Stimulated activated naive CD8-positive, alpha-beta T cell treated with anti-CD3 and anti-CD28 coated beads, Interleukin-15, Interleukin-2, amounts not matched to agents 100 ng/mL and 50 ng/mL, for 24 hours (primary cell): Measurements from ENCODE around the gene POLR1F.

Experiments used
- H3K27ac Mint-ChIP-seq: one replicate; pipeline ENCODE4 v1.8.0; 2021; ENCODE audit warnings: mild to moderate bottlenecking, mixed read lengths
- H3K27me3 Mint-ChIP-seq: one replicate; pipeline ENCODE4 v1.8.0; 2021; ENCODE audit warnings: mixed read lengths
- H3K36me3 Mint-ChIP-seq: one replicate; pipeline ENCODE4 v1.8.0; 2021; ENCODE audit warnings: low read depth, mixed read lengths
- H3K4me1 Mint-ChIP-seq: one replicate; pipeline ENCODE4 v1.8.0; 2021; ENCODE audit warnings: low read depth, mixed read lengths
- H3K4me3 Mint-ChIP-seq: one replicate; pipeline ENCODE4 v1.8.0; 2021; ENCODE audit warnings: mild to moderate bottlenecking, mixed read lengths
- H3K9me3 Mint-ChIP-seq: one replicate; pipeline ENCODE4 v1.8.0; 2021; ENCODE audit warnings: mixed read lengths

POLR1F gene

GRCh38 chr7:19708397-19709248 is at the start of gene POLR1F:
Gene POLR1F, minus strand, starts transcription at chr7:19709037. Its CDS starts 21 bp downstream, at chr7:19709016.
- Mint-ChIP-seq H3K4me1 (peaks cover 40% of the 10 kb centered on the region), H3K9me3 (no peaks in the 10 kb centered on the region), H3K4me3 (peak within 1 kb of the TSS; percentile 94), H3K36me3 (peaks cover 13% of the 10 kb centered on the region), H3K27ac (peak within 1 kb of the TSS; percentile 85), H3K27me3 (no peaks in the 10 kb centered on the region)

GRCh38 chr7:19754521-19755116 is 45.8 kb upstream of the POLR1F start:
- Mint-ChIP-seq H3K27me3 (peaks cover 13% of the 10 kb centered on the region), H3K4me1 (no peaks in the 10 kb centered on the region), H3K4me3 (no peak overlapping the region), H3K27ac (no peak overlapping the region), H3K9me3 (no peaks in the 10 kb centered on the region), H3K36me3 (no peaks in the 10 kb centered on the region)

GRCh38 chr7:19752020-19752419 is 43.2 kb upstream of the POLR1F start:
- Mint-ChIP-seq H3K27ac (no peak overlapping the region), H3K4me1 (no peaks in the 10 kb centered on the region), H3K27me3 (peaks cover 13% of the 10 kb centered on the region), H3K4me3 (no peak overlapping the region), H3K9me3 (no peaks in the 10 kb centered on the region), H3K36me3 (no peaks in the 10 kb centered on the region)

GRCh38 chr7:19749658-19750057 is 40.8 kb upstream of the POLR1F start:
- Mint-ChIP-seq H3K9me3 (no peaks in the 10 kb centered on the region), H3K27ac (no peak overlapping the region), H3K27me3 (peaks cover 7% of the 10 kb centered on the region), H3K4me1 (no peaks in the 10 kb centered on the region), H3K4me3 (no peak overlapping the region), H3K36me3 (no peaks in the 10 kb centered on the region)

- Mint-ChIP-seq H3K27ac (no peak overlapping the region), H3K4me1 (no peaks in the 10 kb centered on the region), H3K9me3 (no peaks in the 10 kb centered on the region), H3K27me3 (no peaks in the 10 kb centered on the region), H3K4me3 (no peak overlapping the region), H3K36me3 (no peaks in the 10 kb centered on the region)
Measured at GRCh38 chr7:19747740-19748339, 39.0 kb upstream of the POLR1F start.

GRCh38 chr7:19744075-19744474 is 35.2 kb upstream of the POLR1F start:
- peaks cover 4% of the 10 kb centered on the region for H3K27me3 Mint-ChIP-seq
- no peaks in the 10 kb centered on the region for H3K4me1 Mint-ChIP-seq
- H3K27ac Mint-ChIP-seq, result no peak overlapping the region
- no peaks in the 10 kb centered on the region for H3K36me3 Mint-ChIP-seq
- H3K9me3 Mint-ChIP-seq, result no peaks in the 10 kb centered on the region
- H3K4me3 Mint-ChIP-seq, result no peak overlapping the region

- no peaks in the 10 kb centered on the region for H3K36me3 Mint-ChIP-seq
- H3K27me3 Mint-ChIP-seq, result peaks cover 27% of the 10 kb centered on the region
- no peak overlapping the region for H3K4me3 Mint-ChIP-seq
- H3K27ac Mint-ChIP-seq, result no peak overlapping the region
- H3K4me1 Mint-ChIP-seq, result no peaks in the 10 kb centered on the region
- H3K9me3 Mint-ChIP-seq, result no peaks in the 10 kb centered on the region
Measured at GRCh38 chr7:19728716-19729115, 19.9 kb upstream of the POLR1F start.

- H3K27me3 Mint-ChIP-seq, result peaks cover 27% of the 10 kb centered on the region
- H3K4me3 Mint-ChIP-seq, result no peak overlapping the region
- no peak overlapping the region for H3K27ac Mint-ChIP-seq
- H3K9me3 Mint-ChIP-seq, result no peaks in the 10 kb centered on the region
- no peaks in the 10 kb centered on the region for H3K4me1 Mint-ChIP-seq
- H3K36me3 Mint-ChIP-seq, result no peaks in the 10 kb centered on the region
Measured at GRCh38 chr7:19725770-19726169, 16.9 kb upstream of the POLR1F start.

GRCh38 chr7:19715499-19715898 is 6.7 kb upstream of the POLR1F start:
- peaks cover 5% of the 10 kb centered on the region for H3K27me3 Mint-ChIP-seq
- H3K27ac Mint-ChIP-seq, result no peak overlapping the region
- H3K4me1 Mint-ChIP-seq, result no peaks in the 10 kb centered on the region
- no peaks in the 10 kb centered on the region for H3K9me3 Mint-ChIP-seq
- no peak overlapping the region for H3K4me3 Mint-ChIP-seq
- no peaks in the 10 kb centered on the region for H3K36me3 Mint-ChIP-seq

GRCh38 chr7:19713676-19714075 is 4.8 kb upstream of the POLR1F start:
- Mint-ChIP-seq H3K27me3 (peaks cover 1% of the 10 kb centered on the region), H3K36me3 (no peaks in the 10 kb centered on the region), H3K4me1 (peaks cover 13% of the 10 kb centered on the region), H3K4me3 (no peak overlapping the region), H3K9me3 (no peaks in the 10 kb centered on the region), H3K27ac (no peak overlapping the region)

- peaks cover 8% of the 10 kb centered on the region for H3K36me3 Mint-ChIP-seq
- no peaks in the 10 kb centered on the region for H3K9me3 Mint-ChIP-seq
- peaks cover 40% of the 10 kb centered on the region for H3K4me1 Mint-ChIP-seq
- peak overlapping the region; percentile 94 for H3K4me3 Mint-ChIP-seq
- no peaks in the 10 kb centered on the region for H3K27me3 Mint-ChIP-seq
- peak overlapping the region; percentile 85 for H3K27ac Mint-ChIP-seq
Measured at GRCh38 chr7:19709249-19709578, 377 bp upstream of the POLR1F start.

GRCh38 chr7:19707240-19707639 is 1.6 kb downstream of the POLR1F start:
- no peaks in the 10 kb centered on the region for H3K9me3 Mint-ChIP-seq
- peaks cover 40% of the 10 kb centered on the region for H3K4me1 Mint-ChIP-seq
- peaks cover 22% of the 10 kb centered on the region for H3K36me3 Mint-ChIP-seq
- no peak overlapping the region for H3K27ac Mint-ChIP-seq
- peak overlapping the region; percentile 94 for H3K4me3 Mint-ChIP-seq
- no peaks in the 10 kb centered on the region for H3K27me3 Mint-ChIP-seq

GRCh38 chr7:19705663-19706062 is 3.2 kb downstream of the POLR1F start:
- H3K36me3 Mint-ChIP-seq, result peaks cover 34% of the 10 kb centered on the region
- H3K4me3 Mint-ChIP-seq, result peak overlapping the region; percentile 40
- no peaks in the 10 kb centered on the region for H3K27me3 Mint-ChIP-seq
- H3K27ac Mint-ChIP-seq, result no peak overlapping the region
- peaks cover 40% of the 10 kb centered on the region for H3K4me1 Mint-ChIP-seq
- H3K9me3 Mint-ChIP-seq, result no peaks in the 10 kb centered on the region

- no peaks in the 10 kb centered on the region for H3K9me3 Mint-ChIP-seq
- peaks cover 11% of the 10 kb centered on the region for H3K4me1 Mint-ChIP-seq
- no peak overlapping the region for H3K4me3 Mint-ChIP-seq
- peaks cover 70% of the 10 kb centered on the region for H3K36me3 Mint-ChIP-seq
- no peaks in the 10 kb centered on the region for H3K27me3 Mint-ChIP-seq
- no peak overlapping the region for H3K27ac Mint-ChIP-seq
Measured at GRCh38 chr7:19701471-19701870, 7.4 kb downstream of the POLR1F start.

- Mint-ChIP-seq H3K27me3 (no peaks in the 10 kb centered on the region), H3K4me3 (no peak overlapping the region), H3K36me3 (peaks cover 73% of the 10 kb centered on the region), H3K4me1 (peaks cover 6% of the 10 kb centered on the region), H3K27ac (no peak overlapping the region), H3K9me3 (no peaks in the 10 kb centered on the region)
Measured at GRCh38 chr7:19700936-19701335, 7.9 kb downstream of the POLR1F start.
